ENCODE data around the gene KCND1.

Gene KCND1

GRCh38 chrX:48972220-48973164, 848 bp upstream of the KCND1 start:
- no peak for TF ChIP-seq CEBPB (IDR thresholded peaks at IDR 0.05)
- no peak for TF ChIP-seq ZBTB7A (IDR thresholded peaks at IDR 0.05; ENCODE audit: low read depth)
- no peak for TF ChIP-seq TEAD4 (IDR thresholded peaks at IDR 0.05)
- no peak for TF ChIP-seq MAX (IDR thresholded peaks at IDR 0.05)
- TF ChIP-seq NFIC (IDR thresholded peaks at IDR 0.05), result no peak
- TF ChIP-seq, protein P1, sequence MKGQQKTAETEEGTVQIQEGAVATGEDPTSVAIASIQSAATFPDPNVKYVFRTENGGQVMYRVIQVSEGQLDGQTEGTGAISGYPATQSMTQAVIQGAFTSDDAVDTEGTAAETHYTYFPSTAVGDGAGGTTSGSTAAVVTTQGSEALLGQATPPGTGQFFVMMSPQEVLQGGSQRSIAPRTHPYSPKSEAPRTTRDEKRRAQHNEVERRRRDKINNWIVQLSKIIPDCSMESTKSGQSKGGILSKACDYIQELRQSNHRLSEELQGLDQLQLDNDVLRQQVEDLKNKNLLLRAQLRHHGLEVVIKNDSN (IDR thresholded peaks at IDR 0.05), result no peak
- no peak for TF ChIP-seq YY1 (IDR thresholded peaks at IDR 0.05; ENCODE audit: low read depth)
- TF ChIP-seq CREB1 (IDR thresholded peaks at IDR 0.05; ENCODE audit: low read depth), result no peak
- no peak for TF ChIP-seq RAD21 (IDR thresholded peaks at IDR 0.05; ENCODE audit: low read depth)
- no peak for TF ChIP-seq EP300 (IDR thresholded peaks at IDR 0.05; ENCODE audit: borderline replicate concordance)
- TF ChIP-seq TCF12 (IDR thresholded peaks at IDR 0.05; ENCODE audit: low read depth), result no peak
- no peak for TF ChIP-seq EGR1 (IDR thresholded peaks at IDR 0.05)
- no peak for TF ChIP-seq TAF1 (IDR thresholded peaks at IDR 0.05; ENCODE audit: low read depth)
- no peak for TF ChIP-seq FOXM1 (IDR thresholded peaks at IDR 0.05; ENCODE audit: borderline replicate concordance, low read depth)

DNA sequence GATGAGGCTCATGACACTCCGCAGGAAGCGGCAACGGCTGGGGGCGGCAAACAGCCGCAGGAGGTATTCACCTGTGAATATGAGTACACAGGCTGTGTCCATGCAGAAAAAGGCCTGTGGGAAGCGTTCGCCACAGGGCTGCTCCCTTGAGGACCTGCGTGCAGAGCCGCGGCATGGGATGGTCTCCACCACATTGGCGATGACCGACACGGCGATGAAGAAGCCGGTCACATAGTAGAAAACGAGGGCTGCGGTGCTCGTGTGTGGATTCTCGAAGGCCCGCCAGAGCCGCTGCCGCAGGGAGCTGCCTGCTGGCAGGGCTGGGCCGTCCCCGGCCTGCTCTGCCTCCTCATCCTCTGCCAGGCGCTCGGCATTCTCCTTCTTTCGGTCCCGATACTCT, 2.2 kb downstream of the KCND1 start:
- TF ChIP-seq FOXM1 (IDR thresholded peaks at IDR 0.05; ENCODE audit: borderline replicate concordance, low read depth) (no peak), EP300 (IDR thresholded peaks at IDR 0.05; ENCODE audit: borderline replicate concordance) (no peak), ZBTB7A (IDR thresholded peaks at IDR 0.05; ENCODE audit: low read depth) (no peak), TAF1 (IDR thresholded peaks at IDR 0.05; ENCODE audit: low read depth) (no peak), TEAD4 (IDR thresholded peaks at IDR 0.05) (no peak), YY1 (IDR thresholded peaks at IDR 0.05; ENCODE audit: low read depth) (no peak)
- TF ChIP-seq, protein P1 (IDR thresholded peaks at IDR 0.05), result no peak
- TF ChIP-seq, protein P2, sequence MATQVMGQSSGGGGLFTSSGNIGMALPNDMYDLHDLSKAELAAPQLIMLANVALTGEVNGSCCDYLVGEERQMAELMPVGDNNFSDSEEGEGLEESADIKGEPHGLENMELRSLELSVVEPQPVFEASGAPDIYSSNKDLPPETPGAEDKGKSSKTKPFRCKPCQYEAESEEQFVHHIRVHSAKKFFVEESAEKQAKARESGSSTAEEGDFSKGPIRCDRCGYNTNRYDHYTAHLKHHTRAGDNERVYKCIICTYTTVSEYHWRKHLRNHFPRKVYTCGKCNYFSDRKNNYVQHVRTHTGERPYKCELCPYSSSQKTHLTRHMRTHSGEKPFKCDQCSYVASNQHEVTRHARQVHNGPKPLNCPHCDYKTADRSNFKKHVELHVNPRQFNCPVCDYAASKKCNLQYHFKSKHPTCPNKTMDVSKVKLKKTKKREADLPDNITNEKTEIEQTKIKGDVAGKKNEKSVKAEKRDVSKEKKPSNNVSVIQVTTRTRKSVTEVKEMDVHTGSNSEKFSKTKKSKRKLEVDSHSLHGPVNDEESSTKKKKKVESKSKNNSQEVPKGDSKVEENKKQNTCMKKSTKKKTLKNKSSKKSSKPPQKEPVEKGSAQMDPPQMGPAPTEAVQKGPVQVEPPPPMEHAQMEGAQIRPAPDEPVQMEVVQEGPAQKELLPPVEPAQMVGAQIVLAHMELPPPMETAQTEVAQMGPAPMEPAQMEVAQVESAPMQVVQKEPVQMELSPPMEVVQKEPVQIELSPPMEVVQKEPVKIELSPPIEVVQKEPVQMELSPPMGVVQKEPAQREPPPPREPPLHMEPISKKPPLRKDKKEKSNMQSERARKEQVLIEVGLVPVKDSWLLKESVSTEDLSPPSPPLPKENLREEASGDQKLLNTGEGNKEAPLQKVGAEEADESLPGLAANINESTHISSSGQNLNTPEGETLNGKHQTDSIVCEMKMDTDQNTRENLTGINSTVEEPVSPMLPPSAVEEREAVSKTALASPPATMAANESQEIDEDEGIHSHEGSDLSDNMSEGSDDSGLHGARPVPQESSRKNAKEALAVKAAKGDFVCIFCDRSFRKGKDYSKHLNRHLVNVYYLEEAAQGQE (IDR thresholded peaks at IDR 0.05; ENCODE audit: low read depth), result no peak

DNA sequence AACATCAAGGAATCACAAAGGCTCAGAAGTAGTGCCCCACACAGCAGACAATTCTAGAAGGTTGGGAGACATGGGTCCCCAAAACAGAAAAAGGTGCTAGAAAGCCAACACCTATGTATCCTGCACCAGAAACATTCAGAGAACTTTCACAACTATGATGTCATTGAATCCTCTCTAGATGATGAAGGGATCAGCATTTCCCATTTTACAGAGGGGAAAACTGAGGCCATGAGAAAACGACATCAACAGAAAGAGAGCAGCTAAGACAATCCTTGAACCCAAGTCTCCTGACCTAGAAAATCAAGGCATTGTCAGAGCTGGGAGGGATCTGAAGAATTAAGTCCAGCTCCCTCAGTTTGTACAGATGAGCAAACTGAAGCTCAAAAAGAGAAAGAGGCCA, 3.3 kb downstream of the KCND1 start:
- TF ChIP-seq MAX (IDR thresholded peaks at IDR 0.05) (no peak), EGR1 (IDR thresholded peaks at IDR 0.05) (no peak), FOXM1 (IDR thresholded peaks at IDR 0.05; ENCODE audit: borderline replicate concordance, low read depth) (no peak), ZBTB7A (IDR thresholded peaks at IDR 0.05; ENCODE audit: low read depth) (no peak), EP300 (IDR thresholded peaks at IDR 0.05; ENCODE audit: borderline replicate concordance) (no peak), TEAD4 (IDR thresholded peaks at IDR 0.05) (no peak)

- TF ChIP-seq TEAD4 (IDR thresholded peaks at IDR 0.05) (0 out of 2 replicates have a peak, but pooled peaks have one; percentile 14), MAX (IDR thresholded peaks at IDR 0.05) (no peak)
Measured at GRCh38 chrX:48966796-48967579, 4.7 kb downstream of the KCND1 start.

- TF ChIP-seq EP300 (IDR thresholded peaks at IDR 0.05; ENCODE audit: borderline replicate concordance) (no peak), MAX (IDR thresholded peaks at IDR 0.05) (no peak), TAF1 (IDR thresholded peaks at IDR 0.05; ENCODE audit: low read depth) (no peak), CEBPB (IDR thresholded peaks at IDR 0.05) (no peak), CREB1 (IDR thresholded peaks at IDR 0.05; ENCODE audit: low read depth) (no peak), NFIC (IDR thresholded peaks at IDR 0.05) (no peak), YY1 (IDR thresholded peaks at IDR 0.05; ENCODE audit: low read depth) (no peak), TCF12 (IDR thresholded peaks at IDR 0.05; ENCODE audit: low read depth) (no peak), EGR1 (IDR thresholded peaks at IDR 0.05) (no peak)
- TF ChIP-seq, protein P1 (IDR thresholded peaks at IDR 0.05), result no peak
- TF ChIP-seq, protein P2 (IDR thresholded peaks at IDR 0.05; ENCODE audit: low read depth), result no peak
Measured at GRCh38 chrX:48965959-48966358, 5.7 kb downstream of the KCND1 start.
